ENCODE measurements around the gene PCDHB3. TPM values are rescaled to one million over a fixed set of nuclear protein-coding genes. Genes with fewer than 3 reads are reported as not detected.
"Not testable (repeated sequence)": the region's sequence is repeated elsewhere in the genome, so short reads cannot be mapped to it uniquely, and the experiment has no call there.

The PCDHB3 gene
- total RNA-seq, 1 experiment from 2014 or later = 2.3 TPM

- not testable (repeated sequence) for H4K8ac ChIP-seq (replicated peaks; ENCODE audit: insufficient read length, low read depth, low read length); H2BK15ac ChIP-seq (ENCODE audit: low read depth, low read length); H3K79me2 ChIP-seq (ENCODE audit: insufficient read depth, low read length); H3K56ac ChIP-seq (ENCODE audit: insufficient read length, low read depth, low read length); H3K23me2 ChIP-seq (ENCODE audit: insufficient read length, low read depth, low read length, poor library complexity, severe bottlenecking); H3K4ac ChIP-seq (ENCODE audit: low read depth, low read length); H3K14ac ChIP-seq (ENCODE audit: insufficient read depth, low read length); H3K27ac ChIP-seq (ENCODE audit: insufficient read length, low read depth, low read length); H3K4me3 Mint-ChIP-seq; H3K27me3 Mint-ChIP-seq (ENCODE audit: low read depth); DNase-seq; H2AFZ ChIP-seq (ENCODE audit: low read length); H2AK5ac ChIP-seq (ENCODE audit: insufficient read length, low read length); H3K18ac ChIP-seq (ENCODE audit: insufficient read length, low read depth, low read length); H2BK20ac ChIP-seq (ENCODE audit: low read depth, low read length, poor library complexity, severe bottlenecking); H3K9ac ChIP-seq (ENCODE audit: extremely low read depth, insufficient read length, low read length); H2BK5ac ChIP-seq (ENCODE audit: insufficient read length, low read length); H3K27me3 ChIP-seq (ENCODE audit: insufficient read depth, low read length); H4K91ac ChIP-seq (ENCODE audit: insufficient read length, low read depth, low read length); H3K4me1 ChIP-seq (ENCODE audit: insufficient read depth, low read length); H2BK12ac ChIP-seq (ENCODE audit: insufficient read length, low read depth, low read length); H2BK120ac ChIP-seq (ENCODE audit: low read depth, low read length, poor library complexity, severe bottlenecking); H3K9me3 ChIP-seq (ENCODE audit: control insufficient read depth, low read depth, low read length); H4K20me1 ChIP-seq (ENCODE audit: control insufficient read depth, insufficient read depth, insufficient read length); H3K4me2 ChIP-seq (ENCODE audit: insufficient read depth, insufficient read length, low read length); H3K79me1 ChIP-seq (ENCODE audit: insufficient read depth, low read depth, low read length, poor library complexity, severe bottlenecking); H3K23ac ChIP-seq (ENCODE audit: insufficient read length, low read depth, low read length); H4K5ac ChIP-seq (ENCODE audit: insufficient read length, low read depth, low read length); H3T11ph ChIP-seq (ENCODE audit: low read length); H3K27ac Mint-ChIP-seq
- H3K4me1 Mint-ChIP-seq = peaks cover 11 to 17% of the 10 kb centered on the region in 2 experiments
- H3K9me3 Mint-ChIP-seq = peaks cover 47% of the 10 kb centered on the region in 2 experiments
- H3K36me3 Mint-ChIP-seq (ENCODE audit: insufficient read depth in 1 of 3, low read depth in 3 of 3) = peaks cover 29 to 65% (median 47%) of the 10 kb centered on the region in 3 experiments
- no CpG with 5 or more reads among the region's 38 CpGs for WGBS (ENCODE audit: extremely low coverage, insufficient read length, low lambda C conversion rate)
Observed at GRCh38 chr5:141096586-141096985, 3.7 kb upstream of the PCDHB3 start.
